Astrocyte of the spinal cord (primary cell): ENCODE data around the gene CRIM1.

Source experiments
- DNase-seq: peaks from one replicate; pipeline ENCODE4 v3.0.0; 2011; ENCODE audit warnings: low read depth, low spot score
- H3K4me3 ChIP-seq: 2 replicates; pipeline ENCODE4 v1.5.1; 2011; ENCODE audit warnings: low read depth, mild to moderate bottlenecking, low read length, moderate library complexity
- CTCF ChIP-seq: IDR thresholded peaks from 2 replicates; pipeline ENCODE4 v1.5.1; 2012; ENCODE audit warnings: low read depth, mild to moderate bottlenecking, low read length, inconsistent platforms
- in situ Hi-C: cut with HindIII; loops from 2 replicates; pipeline ENCODE4 v1.10.0; 2017; ENCODE audit warnings: low sequenced_read_pairs

The CRIM1 gene

GRCh38 chr2:36572054-36572718 is 216.6 kb downstream of the CRIM1 start:
- DNase-seq: no peak
- TF ChIP-seq CTCF: no peak
- in situ Hi-C loops: no loop called here
- no peak overlapping the region for H3K4me3 ChIP-seq

GRCh38 chr2:36572719-36573059 is 217.1 kb downstream of the CRIM1 start:
- H3K4me3 ChIP-seq: no peak overlapping the region
- no peak for DNase-seq
- no peak for TF ChIP-seq CTCF
- in situ Hi-C loops: no loop called here

- H3K4me3 ChIP-seq: no peak overlapping the region
- in situ Hi-C loops: no loop called here
- TF ChIP-seq CTCF: no peak
- DNase-seq: no peak
Measured at GRCh38 chr2:36573165-36573564, 217.6 kb downstream of the CRIM1 start.

DNA sequence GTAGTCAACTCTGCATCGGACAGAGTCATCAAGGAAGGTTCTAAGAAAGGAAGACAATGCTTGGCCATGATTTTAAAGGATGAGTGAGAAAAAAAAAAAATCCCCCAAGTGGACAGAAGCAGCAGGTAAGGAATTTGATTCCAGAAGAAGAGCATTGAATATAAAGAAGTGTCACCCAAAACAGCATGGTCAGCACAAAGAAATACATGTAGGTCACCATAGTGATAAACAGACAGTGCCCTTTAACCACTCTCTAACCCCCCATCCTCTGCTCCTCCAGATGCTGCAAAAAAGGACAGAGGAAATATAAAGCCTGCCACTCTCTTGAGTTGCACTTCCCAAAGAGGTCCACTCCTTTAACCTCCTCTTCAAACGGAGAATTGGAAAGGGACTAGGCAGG is 219.0 kb downstream of the CRIM1 start:
- DNase-seq: no peak
- in situ Hi-C loops: no loop called here

DNA sequence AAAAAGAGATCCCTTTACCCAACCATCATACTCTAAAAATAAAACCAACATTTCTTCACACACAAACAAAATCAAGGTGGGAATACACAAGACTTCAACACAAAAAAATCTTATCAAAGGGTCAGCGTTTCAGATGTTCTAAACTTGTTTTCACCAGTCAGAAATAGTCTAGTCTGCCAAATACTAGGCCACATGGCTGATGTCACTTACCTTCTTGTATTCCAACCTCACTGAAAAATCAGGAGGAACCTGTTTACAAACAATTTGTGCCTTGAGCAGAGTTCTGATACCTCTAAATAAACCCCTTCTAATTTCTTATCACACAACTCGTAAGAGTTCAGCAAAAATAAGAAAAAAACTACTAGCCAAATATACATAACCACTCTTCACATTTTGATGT is 222.3 kb downstream of the CRIM1 start:
- in situ Hi-C loops: no loop called here
- no peak for TF ChIP-seq CTCF
- no peak overlapping the region for H3K4me3 ChIP-seq
- DNase-seq: no peak

More for the DNA sequence above, 219.0 kb downstream of the CRIM1 start:
- no peak overlapping the region for H3K4me3 ChIP-seq
- no peak for TF ChIP-seq CTCF

DNA sequence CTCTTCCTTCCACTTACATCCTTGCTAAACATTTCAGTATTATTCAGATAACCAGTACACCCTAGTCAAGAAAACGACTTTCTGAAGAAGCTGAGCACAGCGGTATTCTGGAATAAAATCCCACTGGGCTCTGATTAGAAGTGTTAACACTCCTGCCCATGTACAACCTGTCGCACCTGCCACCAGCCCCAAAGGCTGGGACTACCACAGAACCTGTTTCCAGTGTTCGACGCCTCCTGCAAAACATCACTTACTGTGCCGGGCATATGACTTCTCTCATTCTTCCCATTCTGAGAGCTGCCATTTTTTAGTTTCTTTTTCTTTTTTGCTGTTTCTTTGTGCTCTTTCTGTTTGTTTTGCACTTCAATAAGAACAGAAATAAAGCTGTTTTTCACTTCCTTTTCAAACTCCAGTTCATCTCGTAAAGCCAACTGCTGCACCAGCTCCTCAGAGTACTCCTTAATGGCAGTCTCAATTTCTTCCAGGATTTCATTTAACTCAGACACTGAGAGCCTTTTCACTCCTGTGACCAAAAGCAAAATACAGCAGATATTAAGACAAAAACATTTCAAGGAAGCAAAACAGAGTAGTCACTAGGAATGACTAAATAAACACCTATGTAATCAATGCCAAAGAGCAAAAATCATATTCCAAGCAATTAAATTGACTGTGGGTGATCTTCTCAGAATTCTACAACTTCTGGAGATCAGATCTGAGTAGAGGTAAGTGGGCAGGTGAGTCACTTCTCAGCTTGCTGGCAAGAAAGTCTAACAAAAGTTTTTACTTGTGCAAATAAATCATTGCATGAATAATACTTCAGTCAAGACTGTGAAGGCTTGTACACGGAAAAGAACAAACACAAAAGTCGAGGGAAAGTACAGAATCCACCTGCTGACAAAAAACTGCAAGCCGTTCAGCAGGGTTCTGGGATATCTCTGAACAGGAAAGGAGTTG is 223.0 kb downstream of the CRIM1 start:
- in situ Hi-C loops: no loop called here
- no peak for TF ChIP-seq CTCF
- no peak for DNase-seq
- no peak overlapping the region for H3K4me3 ChIP-seq
